Neural progenitor cell (in vitro differentiated cells): ENCODE results near the gene POLR2H. TPM values are rescaled to one million over a fixed set of nuclear protein-coding genes. Genes with fewer than 3 reads are reported as not detected.

Source experiments
- DNase-seq: peaks from one replicate; pipeline ENCODE4 v3.0.0-alpha.2; 2016; ENCODE audit warnings: low spot score
- H2AFZ ChIP-seq: fragments of 200-600 bp; sonication (generic); replicated peaks from 2 replicates; pipeline ENCODE4 v1.6.1; 2016; ENCODE audit warnings: antibody characterized with exemption
- H3F3A ChIP-seq: fragments of 200-600 bp; sonication (generic); 2 replicates; pipeline ENCODE4 v1.6.1; 2016; ENCODE audit warnings: antibody characterized with exemption, low read depth
- H3K27ac ChIP-seq: fragments of 200-600 bp; sonication (generic); 2 replicates; pipeline ENCODE4 v1.5.1; 2016; ENCODE audit warnings: mild to moderate bottlenecking
- H3K27me3 ChIP-seq: fragments of 200-600 bp; sonication (generic); 2 replicates; pipeline ENCODE4 v1.6.1; 2016; ENCODE audit warnings: mild to moderate bottlenecking, moderate library complexity
- H3K36me3 ChIP-seq: fragments of 200-600 bp; sonication (generic); 2 replicates; pipeline ENCODE4 v1.5.1; 2016
- H3K4me1 ChIP-seq: fragments of 200-600 bp; sonication (generic); 2 replicates; pipeline ENCODE4 v1.6.1; 2016; ENCODE audit warnings: mixed run types
- H3K4me2 ChIP-seq: fragments of 200-600 bp; sonication (generic); 2 replicates; pipeline ENCODE4 v1.6.1; 2016
- H3K4me3 ChIP-seq: fragments of 200-600 bp; sonication (generic); 2 replicates; pipeline ENCODE4 v1.5.1; 2016
- H3K79me2 ChIP-seq: fragments of 200-600 bp; sonication (generic); 2 replicates; pipeline ENCODE4 v1.6.1; 2016; ENCODE audit warnings: low read depth
- H3K9ac ChIP-seq: fragments of 200-600 bp; sonication (generic); 2 replicates; pipeline ENCODE4 v1.6.1; 2016
- H3K9me3 ChIP-seq: fragments of 200-600 bp; sonication (generic); 2 replicates; pipeline ENCODE4 v1.5.1; 2016; ENCODE audit warnings: low read depth
- H4K20me1 ChIP-seq: fragments of 200-600 bp; sonication (generic); 2 replicates; pipeline ENCODE4 v1.6.1; 2016; ENCODE audit warnings: low read depth
- H3K27ac Mint-ChIP-seq: 3 replicates; pipeline ENCODE4 v1.8.0; 2021; ENCODE audit warnings: mixed read lengths
- H3K27me3 Mint-ChIP-seq: 2 replicates; pipeline ENCODE4 v1.8.0; 2022; ENCODE audit warnings: low read depth, mild to moderate bottlenecking, inconsistent platforms, moderate library complexity, mixed read lengths; ENCODE audit not compliant: insufficient read depth
- H3K36me3 Mint-ChIP-seq: 3 replicates; pipeline ENCODE4 v1.8.0; 2021; ENCODE audit warnings: mixed read lengths
- H3K4me1 Mint-ChIP-seq: 3 replicates; pipeline ENCODE4 v1.8.0; 2021; ENCODE audit warnings: mixed read lengths
- H3K4me3 Mint-ChIP-seq: 3 replicates; pipeline ENCODE4 v1.8.0; 2021; ENCODE audit warnings: mild to moderate bottlenecking, moderate library complexity, mixed read lengths
- H3K9me3 Mint-ChIP-seq: 3 replicates; pipeline ENCODE4 v1.8.0; 2020; ENCODE audit warnings: mixed read lengths
- CTCF ChIP-seq: fragments of 200-600 bp; sonication (generic); IDR thresholded peaks from 2 replicates; pipeline ENCODE4 v1.5.1; 2017; ENCODE audit warnings: antibody characterized with exemption, mild to moderate bottlenecking
- EZH2 ChIP-seq: fragments of 200-600 bp; sonication (generic); IDR thresholded peaks from 2 replicates; pipeline ENCODE4 v1.6.1; 2017; ENCODE audit warnings: antibody characterized with exemption, mild to moderate bottlenecking, moderate library complexity
- EZH2phosphoT487 ChIP-seq: fragments of 200-600 bp; sonication (generic); IDR thresholded peaks from 2 replicates; pipeline ENCODE4 v1.6.1; 2017; ENCODE audit warnings: antibody characterized with exemption
- total RNA-seq: library from RNA; depleted of rRNA; stranded (reverse); fragments of >200 nt; gene quantifications from 2 replicates; pipeline ENCODE4 v1.2.3, GENCODE V29; 2015; ENCODE audit warnings: low replicate concordance

The POLR2H gene
- total RNA-seq, 1 donor from 2014 or later, result 173 TPM

DNA sequence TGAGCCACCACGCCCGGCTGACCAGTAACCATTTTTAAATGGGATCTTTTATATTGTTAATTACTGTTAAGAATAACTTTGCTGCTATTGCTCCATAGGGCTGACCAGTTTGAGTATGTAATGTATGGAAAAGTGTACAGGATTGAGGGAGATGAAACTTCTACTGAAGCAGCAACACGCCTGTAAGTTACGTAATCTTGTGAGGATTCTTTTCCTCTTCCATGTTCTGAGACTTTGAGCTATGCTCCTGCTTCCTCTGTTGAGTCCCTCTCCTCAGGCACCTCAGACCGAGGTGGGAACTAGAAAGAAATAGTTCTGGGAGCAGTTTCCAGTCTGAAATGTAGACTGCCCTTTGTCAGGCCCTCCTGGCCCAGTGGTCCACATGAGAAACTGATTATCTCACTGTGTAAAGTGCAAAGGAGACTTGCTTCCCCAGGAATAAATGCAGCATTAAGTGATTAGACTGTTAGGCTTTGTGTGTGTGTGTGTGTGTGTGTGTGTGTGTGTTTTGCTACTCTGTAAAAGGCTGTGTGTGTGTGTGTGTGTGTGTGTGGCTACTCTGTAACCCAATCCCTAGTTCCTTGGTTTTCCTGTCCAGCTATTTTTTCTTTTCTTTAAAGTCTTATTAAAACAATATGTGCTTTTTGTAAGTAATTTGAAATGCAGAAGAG lies 5.2 kb downstream of the POLR2H start:
- peak overlapping the region; percentile 43 for H3K4me3 Mint-ChIP-seq
- peaks cover 7% of the 10 kb centered on the region for H3K36me3 ChIP-seq
- H3K4me1 ChIP-seq, result peaks cover 4% of the 10 kb centered on the region
- H3K36me3 Mint-ChIP-seq, result peaks cover 35% of the 10 kb centered on the region
- H3K27ac Mint-ChIP-seq, result no peak overlapping the region
- peaks cover 16% of the 10 kb centered on the region for H3K27me3 Mint-ChIP-seq
- H3K27ac ChIP-seq, result no peak overlapping the region
- H3K79me2 ChIP-seq, result peaks cover 33% of the 10 kb centered on the region
- no peak overlapping the region for H2AFZ ChIP-seq
- no peak overlapping the region for H3K4me3 ChIP-seq
- peaks cover 38% of the 10 kb centered on the region for H4K20me1 ChIP-seq
- DNase-seq, result no peak
- H3K9me3 Mint-ChIP-seq, result no peaks in the 10 kb centered on the region
- no peaks in the 10 kb centered on the region for H3K27me3 ChIP-seq
- H3K4me1 Mint-ChIP-seq, result peaks cover 19% of the 10 kb centered on the region
- H3K4me2 ChIP-seq, result no peak overlapping the region
- H3F3A ChIP-seq, result peaks cover 47% of the 10 kb centered on the region
- no peaks in the 10 kb centered on the region for H3K9me3 ChIP-seq
- no peak overlapping the region for H3K9ac ChIP-seq
- TF ChIP-seq EZH2 (no peak), CTCF (no peak), EZH2phosphoT487 (no peak)

DNA sequence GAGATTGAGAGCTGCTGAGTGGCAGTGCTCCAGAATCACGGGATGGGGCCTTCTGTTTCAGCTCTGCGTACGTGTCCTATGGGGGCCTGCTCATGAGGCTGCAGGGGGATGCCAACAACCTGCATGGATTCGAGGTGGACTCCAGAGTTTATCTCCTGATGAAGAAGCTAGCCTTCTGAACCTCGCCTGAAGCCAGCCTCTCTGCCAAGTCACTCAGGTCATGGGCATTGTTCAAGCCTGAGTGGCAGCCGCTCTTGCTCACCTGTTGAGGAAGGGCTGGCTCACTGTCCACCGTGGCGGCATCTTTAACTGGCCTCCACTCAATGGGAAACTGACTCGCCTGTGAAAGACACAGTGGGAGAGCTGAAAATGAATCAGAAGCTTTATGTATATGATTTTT lies 6.6 kb downstream of the POLR2H start:
- Mint-ChIP-seq H3K27me3 (peaks cover 17% of the 10 kb centered on the region), H3K9me3 (no peaks in the 10 kb centered on the region), H3K27ac (no peak overlapping the region), H3K4me3 (no peak overlapping the region), H3K36me3 (peaks cover 35% of the 10 kb centered on the region), H3K4me1 (peaks cover 31% of the 10 kb centered on the region)
- Histone ChIP-seq H3F3A (peaks cover 37% of the 10 kb centered on the region), H3K4me2 (no peak overlapping the region), H3K9ac (no peak overlapping the region), H3K36me3 (peaks cover 7% of the 10 kb centered on the region), H2AFZ (no peak overlapping the region), H4K20me1 (peaks cover 42% of the 10 kb centered on the region), H3K4me3 (no peak overlapping the region), H3K27ac (no peak overlapping the region), H3K27me3 (no peaks in the 10 kb centered on the region), H3K4me1 (peaks cover 4% of the 10 kb centered on the region), H3K79me2 (peaks cover 26% of the 10 kb centered on the region), H3K9me3 (no peaks in the 10 kb centered on the region)
- DNase-seq, result no peak
- TF ChIP-seq EZH2phosphoT487 (no peak), CTCF (no peak), EZH2 (no peak)

GRCh38 chr3:184368586-184369183 lies 7.2 kb downstream of the POLR2H start:
- no peaks in the 10 kb centered on the region for H3K27me3 ChIP-seq
- no peaks in the 10 kb centered on the region for H3K9me3 ChIP-seq
- Mint-ChIP-seq H3K27ac (no peak overlapping the region), H3K36me3 (peaks cover 33% of the 10 kb centered on the region), H3K27me3 (peaks cover 13% of the 10 kb centered on the region), H3K9me3 (no peaks in the 10 kb centered on the region), H3K4me3 (no peak overlapping the region), H3K4me1 (peaks cover 26% of the 10 kb centered on the region)
- no peak for DNase-seq
- H3K27ac ChIP-seq, result no peak overlapping the region
- TF ChIP-seq EZH2phosphoT487 (no peak), EZH2 (no peak)
- peaks cover 3% of the 10 kb centered on the region for H3K4me1 ChIP-seq
- no peak overlapping the region for H3K9ac ChIP-seq
- H3K4me2 ChIP-seq, result no peak overlapping the region
- H3K4me3 ChIP-seq, result no peak overlapping the region
- H3K36me3 ChIP-seq, result peaks cover 7% of the 10 kb centered on the region
- peaks cover 42% of the 10 kb centered on the region for H4K20me1 ChIP-seq
- peaks cover 33% of the 10 kb centered on the region for H3F3A ChIP-seq
- H3K79me2 ChIP-seq, result peaks cover 21% of the 10 kb centered on the region
- no peak overlapping the region for H2AFZ ChIP-seq

DNA sequence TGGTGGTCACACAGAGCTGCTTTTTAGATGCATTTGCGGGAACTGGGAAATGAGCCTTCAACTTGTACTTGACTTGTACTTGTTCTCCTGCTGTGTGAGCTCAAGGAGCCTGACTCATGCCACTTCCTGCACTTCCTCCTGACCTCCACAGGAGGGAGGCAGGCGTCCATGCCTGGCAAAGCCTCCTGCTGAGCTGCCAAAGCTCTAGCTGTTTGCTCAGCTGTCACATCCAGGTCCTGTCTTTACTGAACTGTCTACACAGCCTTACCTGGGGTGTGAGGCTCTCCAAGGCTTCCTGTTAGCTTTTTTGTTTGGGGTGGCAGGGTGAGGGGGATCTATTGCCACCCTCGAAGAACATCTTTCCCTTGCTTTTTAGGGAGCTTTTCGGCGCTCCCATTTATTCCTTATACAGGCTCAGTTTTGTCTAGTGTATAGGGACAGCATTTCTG lies 10.1 kb downstream of the POLR2H start:
- Mint-ChIP-seq H3K9me3 (no peaks in the 10 kb centered on the region), H3K4me1 (peaks cover 15% of the 10 kb centered on the region), H3K27me3 (peaks cover 19% of the 10 kb centered on the region), H3K27ac (no peak overlapping the region), H3K4me3 (no peak overlapping the region), H3K36me3 (peaks cover 18% of the 10 kb centered on the region)
- Histone ChIP-seq H3K9me3 (no peaks in the 10 kb centered on the region), H3K9ac (no peak overlapping the region), H3K4me2 (no peak overlapping the region), H3K4me1 (no peaks in the 10 kb centered on the region), H3K27ac (no peak overlapping the region), H3K36me3 (no peaks in the 10 kb centered on the region), H3K79me2 (no peaks in the 10 kb centered on the region), H3K4me3 (no peak overlapping the region), H3F3A (peaks cover 32% of the 10 kb centered on the region), H3K27me3 (no peaks in the 10 kb centered on the region), H2AFZ (no peak overlapping the region), H4K20me1 (peaks cover 38% of the 10 kb centered on the region)
- peak; percentile 86 for DNase-seq
- TF ChIP-seq EZH2, result no peak
- no peak for TF ChIP-seq EZH2phosphoT487
- peak; percentile 79 for TF ChIP-seq CTCF
